GM19239 (cell line): ENCODE results near the gene DUOX1.
"Not testable (repeated sequence)": the region's sequence is repeated elsewhere in the genome, so short reads cannot be mapped to it uniquely, and the experiment has no call there.

Source experiments
- DNase-seq: peaks from one replicate; pipeline ENCODE4 v3.0.0; 2011; ENCODE audit warnings: low spot score; ENCODE audit not compliant: insufficient read length
- FAIRE-seq: peaks from 2 replicates; lab custom pipeline; 2011; peaks lifted over from hg19 to GRCh38; lab: Jason Lieb, UNC

The DUOX1 gene

GRCh38 chr15:45120081-45120972, 9.5 kb upstream of the DUOX1 start:
- FAIRE-seq (no peak), DNase-seq (no peak)

GRCh38 chr15:45121020-45121419, 8.8 kb upstream of the DUOX1 start:
- DNase-seq (no peak), FAIRE-seq (no peak)

- DNase-seq (no peak), FAIRE-seq (no peak)
Measured at GRCh38 chr15:45121706-45122417, 7.9 kb upstream of the DUOX1 start.

- FAIRE-seq (no peak), DNase-seq (no peak)
Measured at GRCh38 chr15:45122719-45123118, 7.1 kb upstream of the DUOX1 start.

GRCh38 chr15:45123397-45123796, 6.4 kb upstream of the DUOX1 start:
- DNase-seq: no peak
- no peak for FAIRE-seq

GRCh38 chr15:45126535-45127158, 3.1 kb upstream of the DUOX1 start:
- no peak for FAIRE-seq
- no peak for DNase-seq

- FAIRE-seq: no peak
Measured at GRCh38 chr15:45128971-45129639, 689 bp upstream of the DUOX1 start.

GRCh38 chr15:45130291-45131000, 652 bp downstream of the DUOX1 start:
- FAIRE-seq: no peak
- DNase-seq: no peak

More at GRCh38 chr15:45128971-45129639, 689 bp upstream of the DUOX1 start:
- DNase-seq: no peak

- FAIRE-seq (no peak), DNase-seq (no peak)
Measured at GRCh38 chr15:45131510-45131909, 1.7 kb downstream of the DUOX1 start.

- no peak for DNase-seq
- FAIRE-seq: no peak
Measured at GRCh38 chr15:45132844-45133560, 3.2 kb downstream of the DUOX1 start.

GRCh38 chr15:45133561-45133920, 3.7 kb downstream of the DUOX1 start:
- DNase-seq (no peak), FAIRE-seq (no peak)

- DNase-seq (no peak), FAIRE-seq (no peak)
Measured at GRCh38 chr15:45134046-45134445, 4.3 kb downstream of the DUOX1 start.

- no peak for FAIRE-seq
- no peak for DNase-seq
Measured at GRCh38 chr15:45134682-45135604, 5.1 kb downstream of the DUOX1 start.

GRCh38 chr15:45135705-45136377, 6.0 kb downstream of the DUOX1 start:
- not testable (repeated sequence) for FAIRE-seq, DNase-seq

GRCh38 chr15:45136378-45136764, 6.6 kb downstream of the DUOX1 start:
- FAIRE-seq: no peak

GRCh38 chr15:45137703-45138102, 7.9 kb downstream of the DUOX1 start:
- DNase-seq (no peak), FAIRE-seq (no peak)

More at GRCh38 chr15:45136378-45136764, 6.6 kb downstream of the DUOX1 start:
- no peak for DNase-seq
